OCI-LY1 (cell line): ENCODE data around the gene PBX1.

ENCODE experiments used
- H2AFZ ChIP-seq: fragments of 200-600 bp; sonication (generic), shearing (Covaris generic); 2 replicates; pipeline ENCODE4 v1.6.0; 2014; ENCODE audit warnings: antibody characterized with exemption, mild to moderate bottlenecking, low read length
- H3F3A ChIP-seq: fragments of 200-600 bp; sonication (generic), shearing (Covaris generic); 2 replicates; pipeline ENCODE4 v1.6.0; 2014; ENCODE audit warnings: mild to moderate bottlenecking, antibody characterized with exemption, low read length, moderate library complexity; ENCODE audit not compliant: insufficient read depth
- H3K27ac ChIP-seq: fragments of 200-600 bp; sonication (generic); 2 replicates; pipeline ENCODE4 v1.5.1; 2014; ENCODE audit warnings: low read length, mixed run types, mild to moderate bottlenecking, low read depth; ENCODE audit not compliant: poor library complexity, severe bottlenecking
- H3K27me3 ChIP-seq: fragments of 200-600 bp; sonication (generic); 2 replicates; pipeline ENCODE4 v1.6.0; 2014; ENCODE audit warnings: antibody characterized with exemption, mild to moderate bottlenecking, low read length, moderate library complexity; ENCODE audit not compliant: insufficient read depth
- H3K36me3 ChIP-seq: fragments of 200-600 bp; sonication (generic); 2 replicates; pipeline ENCODE4 v1.6.1; 2014; ENCODE audit warnings: mild to moderate bottlenecking, antibody characterized with exemption, low read length, moderate library complexity, mixed read lengths; ENCODE audit not compliant: insufficient read depth
- H3K4me1 ChIP-seq: fragments of 200-600 bp; sonication (generic); 2 replicates; pipeline ENCODE4 v1.5.1; 2014; ENCODE audit warnings: mild to moderate bottlenecking, low read length, moderate library complexity; ENCODE audit not compliant: insufficient read depth, severe bottlenecking
- H3K4me2 ChIP-seq: fragments of 200-600 bp; sonication (generic), shearing (Covaris generic); 2 replicates; pipeline ENCODE4 v1.6.1; 2014; ENCODE audit warnings: low read length
- H3K4me3 ChIP-seq: fragments of 200-600 bp; sonication (generic); 2 replicates; pipeline ENCODE4 v1.5.1; 2014; ENCODE audit warnings: low read length, low read depth, mild to moderate bottlenecking, mixed read lengths; ENCODE audit not compliant: poor library complexity, severe bottlenecking
- H3K79me2 ChIP-seq: fragments of 200-600 bp; shearing (Covaris generic); 2 replicates; pipeline ENCODE4 v1.6.1; 2016; ENCODE audit warnings: mixed run types, low read length, mixed read lengths; ENCODE audit not compliant: insufficient read depth
- H3K9ac ChIP-seq: fragments of 200-600 bp; sonication (generic), shearing (Covaris generic); 2 replicates; pipeline ENCODE4 v1.6.1; 2014; ENCODE audit warnings: mild to moderate bottlenecking, low read length, mixed read lengths
- H3K9me2 ChIP-seq: fragments of 200-600 bp; sonication (generic), shearing (Covaris generic); 2 replicates; pipeline ENCODE4 v1.6.1; 2014; ENCODE audit warnings: low read depth, mild to moderate bottlenecking, low read length, mixed read lengths
- H3K9me3 ChIP-seq: fragments of 200-600 bp; shearing (Covaris generic); 2 replicates; pipeline ENCODE4 v1.6.1; 2014; ENCODE audit warnings: low read length, mixed read lengths
- H4K20me1 ChIP-seq: fragments of 200-600 bp; sonication (generic), shearing (Covaris generic); 2 replicates; pipeline ENCODE4 v1.6.0; 2016; ENCODE audit warnings: mild to moderate bottlenecking, low read length; ENCODE audit not compliant: insufficient read depth
- CTCF ChIP-seq: fragments of 200-600 bp; sonication (generic), shearing (Covaris generic); IDR thresholded peaks from 2 replicates; pipeline ENCODE4 v1.5.1; 2017; ENCODE audit warnings: mild to moderate bottlenecking, antibody characterized with exemption, low read length, moderate library complexity, mixed read lengths
- EZH2 ChIP-seq: fragments of 200-600 bp; sonication (generic), shearing (Covaris generic); IDR thresholded peaks from 2 replicates; pipeline ENCODE4 v1.8.0; 2017; ENCODE audit warnings: borderline replicate concordance, mixed run types, mild to moderate bottlenecking, antibody characterized with exemption, low read length, moderate library complexity, mixed read lengths

PBX1 gene

GRCh38 chr1:164692420-164692819 is 133.4 kb downstream of the PBX1 start:
- Histone ChIP-seq H3K4me2 (no peak overlapping the region), H3F3A (no peaks in the 10 kb centered on the region), H3K27me3 (no peaks in the 10 kb centered on the region; the same call in 1 of the 2 replicates), H2AFZ (no peak overlapping the region), H4K20me1 (no peaks in the 10 kb centered on the region), H3K4me3 (no peak overlapping the region), H3K9me2 (no peaks in the 10 kb centered on the region), H3K27ac (no peak overlapping the region), H3K9me3 (no peaks in the 10 kb centered on the region), H3K9ac (no peak overlapping the region), H3K36me3 (no peaks in the 10 kb centered on the region), H3K79me2 (no peaks in the 10 kb centered on the region), H3K4me1 (no peaks in the 10 kb centered on the region)
- TF ChIP-seq EZH2: no peak
- no peak for TF ChIP-seq CTCF

GRCh38 chr1:164693564-164694359 is 134.8 kb downstream of the PBX1 start:
- Histone ChIP-seq H3K36me3 (no peaks in the 10 kb centered on the region), H3K9me2 (no peaks in the 10 kb centered on the region), H3K27ac (no peak overlapping the region), H3K79me2 (no peaks in the 10 kb centered on the region), H3K9ac (no peak overlapping the region), H3K27me3 (no peaks in the 10 kb centered on the region; the same call in 1 of the 2 replicates), H4K20me1 (no peaks in the 10 kb centered on the region), H3F3A (no peaks in the 10 kb centered on the region), H3K9me3 (no peaks in the 10 kb centered on the region), H3K4me1 (no peaks in the 10 kb centered on the region), H3K4me2 (no peak overlapping the region), H3K4me3 (no peak overlapping the region), H2AFZ (no peak overlapping the region)
- TF ChIP-seq CTCF (no peak), EZH2 (no peak)

DNA sequence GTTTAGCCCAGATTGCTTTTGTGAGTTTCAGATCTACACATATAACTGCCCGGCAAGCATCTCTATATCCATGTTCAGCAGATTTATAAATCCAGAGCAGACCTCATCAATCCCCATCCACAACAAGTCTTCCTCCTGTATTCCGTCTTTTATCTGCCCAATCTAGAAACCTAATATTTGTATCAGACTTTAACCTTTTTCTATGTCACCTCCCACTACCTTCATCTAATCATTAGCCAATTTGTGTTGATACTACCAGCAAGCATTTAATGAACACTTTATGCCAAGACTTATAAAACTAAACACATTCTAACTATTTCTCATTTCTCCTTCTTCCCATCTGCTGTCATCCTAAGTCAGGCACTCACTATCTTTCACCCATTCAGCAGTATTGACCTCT is 135.5 kb downstream of the PBX1 start:
- H3K36me3 ChIP-seq: no peaks in the 10 kb centered on the region
- H3K27me3 ChIP-seq: no peaks in the 10 kb centered on the region; the same call in 1 of the 2 replicates
- H3K4me2 ChIP-seq: no peak overlapping the region
- H3K79me2 ChIP-seq: no peaks in the 10 kb centered on the region
- H3K9me2 ChIP-seq: no peaks in the 10 kb centered on the region
- H3K9me3 ChIP-seq: no peaks in the 10 kb centered on the region
- no peak overlapping the region for H3K27ac ChIP-seq
- no peaks in the 10 kb centered on the region for H3K4me1 ChIP-seq
- H3F3A ChIP-seq: no peaks in the 10 kb centered on the region
- H3K4me3 ChIP-seq: no peak overlapping the region
- H2AFZ ChIP-seq: no peak overlapping the region
- no peak overlapping the region for H3K9ac ChIP-seq
- no peaks in the 10 kb centered on the region for H4K20me1 ChIP-seq
- TF ChIP-seq EZH2: no peak
- no peak for TF ChIP-seq CTCF
